ENCODE measurements around the gene CATSPER1.

Gene CATSPER1

GRCh38 chr11:66026017-66026529 is at the start of gene CATSPER1:
Gene CATSPER1 (minus strand): TSS chr11:66026479. CDS start chr11:66026379, 100 bp downstream.
- DNase-seq = no peak

GRCh38 chr11:66075273-66075672 is 49.0 kb upstream of the CATSPER1 start:
- no peak for DNase-seq

- DNase-seq = no peak
These were observed 47.4 kb upstream of the CATSPER1 start for GRCh38 chr11:66073669-66074068.

GRCh38 chr11:66072518-66072917 is 46.2 kb upstream of the CATSPER1 start:
- no peak for DNase-seq

- no peak for DNase-seq
These were observed 45.8 kb upstream of the CATSPER1 start for GRCh38 chr11:66072081-66072480.

- DNase-seq = no peak
These were observed 45.1 kb upstream of the CATSPER1 start for GRCh38 chr11:66071381-66071801.

- DNase-seq = no peak
These were observed 44.5 kb upstream of the CATSPER1 start for GRCh38 chr11:66070604-66071380.

GRCh38 chr11:66069715-66070603 is 43.7 kb upstream of the CATSPER1 start, which contains the start of gene PACS1:
Gene PACS1 (plus strand): TSS chr11:66070272. CDS start chr11:66070487, 215 bp downstream.
- no peak for DNase-seq

- DNase-seq = no peak
These were observed 42.8 kb upstream of the CATSPER1 start for GRCh38 chr11:66068923-66069714.

GRCh38 chr11:66068154-66068821 is 42.0 kb upstream of the CATSPER1 start:
- DNase-seq = no peak

- DNase-seq = no peak
These were observed 41.4 kb upstream of the CATSPER1 start for GRCh38 chr11:66067640-66068039.

- no peak for DNase-seq
These were observed 40.5 kb upstream of the CATSPER1 start for GRCh38 chr11:66066751-66067150.

- no peak for DNase-seq
These were observed 38.3 kb upstream of the CATSPER1 start for GRCh38 chr11:66064571-66064970.

GRCh38 chr11:66063900-66064299 is 37.6 kb upstream of the CATSPER1 start:
- no peak for DNase-seq

- no peak for DNase-seq
These were observed 36.1 kb upstream of the CATSPER1 start for GRCh38 chr11:66062408-66062807.

GRCh38 chr11:66061268-66061667 is 35.0 kb upstream of the CATSPER1 start:
- no peak for DNase-seq

- DNase-seq = no peak
These were observed 33.8 kb upstream of the CATSPER1 start for GRCh38 chr11:66059966-66060680.

- no peak for DNase-seq
These were observed 30.2 kb upstream of the CATSPER1 start for GRCh38 chr11:66056501-66056900.

- DNase-seq = no peak
These were observed 28.7 kb upstream of the CATSPER1 start for GRCh38 chr11:66055021-66055420.

- no peak for DNase-seq
These were observed 26.3 kb upstream of the CATSPER1 start for GRCh38 chr11:66052664-66052982.

All from NCI-H1417 treated with DMSO at 0.1 percent for 48 hours (cell line).